SK-N-SH (cell line): ENCODE results near the gene MEF2A. TPM values are rescaled to one million over a fixed set of nuclear protein-coding genes. Genes with fewer than 3 reads are reported as not detected.

Experiments used
- CTCF ChIA-PET: fragments of 300-600, 350-600 bp; formaldehyde crosslinking; extraction: SDS; loops from one replicate; lab custom pipeline; 2021; lab: Yijun Ruan, JAX
- POLR2A ChIA-PET: fragments of 350-600 bp; sonication (Branson Sonifier 250); formaldehyde crosslinking; extraction: SDS; loops from one replicate; lab custom pipeline; 2020; ENCODE audit warnings: antibody characterized with exemption, inconsistent platforms; lab: Yijun Ruan, JAX
- DNase-seq: peaks from one replicate; pipeline ENCODE4 v3.0.0; 2012
- H2AFZ ChIP-seq: fragments of 200-600 bp; sonication (generic); 2 replicates; pipeline ENCODE4 v1.8.1; 2016; ENCODE audit warnings: antibody characterized with exemption, mild to moderate bottlenecking, low read depth
- H3F3A ChIP-seq: fragments of 200-600 bp; sonication (generic); replicated peaks from 2 replicates; pipeline ENCODE3; 2016; ENCODE audit warnings: antibody characterized with exemption, mild to moderate bottlenecking; ENCODE audit not compliant: insufficient read depth
- H3K27ac ChIP-seq, 2 experiments: fragments of 200-500 bp in 1 of 2; fragments of 200-600 bp in 1 of 2; sonication (Bioruptor generic) in 1 of 2; sonication (generic), shearing (Covaris generic) in 1 of 2; 2 replicates each; pipeline versions ENCODE4 v1.5.1 to v1.6.1; 2014 to 2016; ENCODE audit warnings: low read depth in 2 of 2, inconsistent platforms in 1 of 2, low read length in 1 of 2, mild to moderate bottlenecking in 1 of 2, mixed read lengths in 1 of 2
- H3K27me3 ChIP-seq: fragments of 200-600 bp; sonication (generic), shearing (Covaris generic); 2 replicates; pipeline ENCODE4 v1.6.1; 2016; ENCODE audit warnings: mixed run types; ENCODE audit not compliant: insufficient read depth
- H3K36me3 ChIP-seq, 2 experiments: fragments of 200-500 bp in 1 of 2; fragments of 200-600 bp in 1 of 2; sonication (Bioruptor generic) in 1 of 2; sonication (generic) in 1 of 2; replicated peaks in 1 of 2; 2 replicates each; pipeline versions ENCODE3 to v1.5.1; 2014 to 2016; ENCODE audit warnings: low read length in 1 of 2, mild to moderate bottlenecking in 1 of 2; ENCODE audit not compliant: insufficient read depth in 2 of 2, control insufficient read depth in 1 of 2
- H3K4me1 ChIP-seq, 2 experiments: fragments of 200-500 bp in 1 of 2; fragments of 200-600 bp in 1 of 2; sonication (Bioruptor generic) in 1 of 2; sonication (generic), shearing (Covaris generic) in 1 of 2; 2 replicates each; pipeline versions ENCODE4 v1.5.1 to v1.6.1; 2014 to 2016; ENCODE audit warnings: low read depth in 1 of 2, low read length in 1 of 2, mixed run types in 1 of 2; ENCODE audit not compliant: insufficient read depth in 2 of 2, control insufficient read depth in 1 of 2
- H3K4me2 ChIP-seq: fragments of 200-600 bp; sonication (generic), shearing (Covaris generic); 2 replicates; pipeline ENCODE4 v1.6.1; 2017; ENCODE audit warnings: mixed run types
- H3K4me3 ChIP-seq, 2 experiments: fragments of 200-500 bp in 1 of 2; fragments of 200-600 bp in 1 of 2; sonication (Bioruptor generic) in 1 of 2; sonication (generic), shearing (Covaris generic) in 1 of 2; 2 replicates each; pipeline versions ENCODE4 v1.5.1 to v1.8.1; 2014 to 2016; ENCODE audit warnings: low read depth in 2 of 2, inconsistent platforms in 1 of 2, low read length in 1 of 2, mild to moderate bottlenecking in 1 of 2, mixed read lengths in 1 of 2, moderate library complexity in 1 of 2
- H3K79me2 ChIP-seq: fragments of 200-600 bp; sonication (generic); 2 replicates; pipeline ENCODE4 v1.8.1; 2017; ENCODE audit warnings: mild to moderate bottlenecking; ENCODE audit not compliant: insufficient read depth
- H3K9ac ChIP-seq: fragments of 200-600 bp; sonication (generic); 2 replicates; pipeline ENCODE4 v1.6.1; 2017; ENCODE audit warnings: mixed run types
- H3K9me2 ChIP-seq: fragments of 200-600 bp; sonication (generic); 2 replicates; pipeline ENCODE4 v1.6.1; 2017; ENCODE audit warnings: mixed run types
- H3K9me3 ChIP-seq: fragments of 200-600 bp; sonication (generic); 2 replicates; pipeline ENCODE4 v1.6.1; 2017; ENCODE audit warnings: mixed run types, mild to moderate bottlenecking, moderate library complexity
- H4K20me1 ChIP-seq: fragments of 200-600 bp; sonication (generic); 2 replicates; pipeline ENCODE4 v1.6.1; 2017; ENCODE audit warnings: mild to moderate bottlenecking, mixed run types; ENCODE audit not compliant: insufficient read depth
- GABPA ChIP-seq: IDR thresholded peaks from 2 replicates; pipeline ENCODE4 v1.4.0; 2012; ENCODE audit warnings: low read depth, mild to moderate bottlenecking
- GATA2 ChIP-seq: sonication (generic); formaldehyde crosslinking; IDR thresholded peaks from 2 replicates; pipeline ENCODE4 v1.5.0; 2020; ENCODE audit warnings: mild to moderate bottlenecking, missing genetic modification reagents
- PBX3 ChIP-seq: IDR thresholded peaks from 2 replicates; pipeline ENCODE4; 2012
- REST ChIP-seq: IDR thresholded peaks from 2 replicates; pipeline ENCODE4 v1.6.1; 2012; ENCODE audit warnings: mild to moderate bottlenecking, low read depth, low read length, moderate library complexity
- RXRA ChIP-seq: IDR thresholded peaks from 2 replicates; pipeline ENCODE4 v1.4.0; 2012; ENCODE audit warnings: low read depth, mild to moderate bottlenecking, borderline replicate concordance
- SMC3 ChIP-seq: IDR thresholded peaks from 2 replicates; pipeline ENCODE4 v1.6.1; 2012; ENCODE audit warnings: low read depth, low read length, improper control_type of control experiment
- TCF12 ChIP-seq: IDR thresholded peaks from 2 replicates; pipeline ENCODE4 v1.4.0; 2012
- TEAD4 ChIP-seq: IDR thresholded peaks from 2 replicates; pipeline ENCODE4 v1.4.0; 2012; ENCODE audit warnings: mild to moderate bottlenecking, borderline replicate concordance; ENCODE audit not compliant: insufficient read depth
- USF1 ChIP-seq: IDR thresholded peaks from 2 replicates; pipeline ENCODE4 v1.4.0; 2012; ENCODE audit warnings: low read depth, borderline replicate concordance
- USF2 ChIP-seq: fragments of 150-350 bp; IDR thresholded peaks from 2 replicates; pipeline ENCODE4 v1.6.1; 2017; ENCODE audit warnings: antibody characterized with exemption, low read length, low read depth, borderline replicate concordance
- WGBS: methylation state at CpG from one replicate; pipeline ENCODE4 v1.1.6; 2017; ENCODE audit warnings: low lambda C conversion rate; 5-methylcytosine and 5-hydroxymethylcytosine counted together
- polyA plus RNA-seq, 3 experiments: library from polyadenylated mRNA; depleted of rRNA; stranded (reverse); fragments of >200 nt; gene quantifications; 2 replicates each; pipeline ENCODE4 v1.2.3, GENCODE V29; 2012

Gene MEF2A
- polyA plus RNA-seq, 1 of the 3 experiments (the other 2 are of a cell fraction), result 20.9 TPM

- TF ChIP-seq REST (no peak), PBX3 (no peak), USF2 (no peak), RXRA (no peak), TEAD4 (no peak)
Measured at GRCh38 chr15:99651023-99651807, 85.4 kb downstream of the MEF2A start (continued).

- ChIA-PET CTCF (interaction anchor here (0.8 kb wide), 1 partner anchor 384 kb away, joined by 3 read pairs; no protein-coding TSS in a partner anchor), POLR2A (no interaction called here)
- H3K9me2 ChIP-seq, result no peaks in the 10 kb centered on the region
- no peaks in the 10 kb centered on the region for H3F3A ChIP-seq
- no peak overlapping the region for H3K4me3 ChIP-seq
- H3K4me2 ChIP-seq, result no peak overlapping the region
- H3K27ac ChIP-seq, result no peak overlapping the region
- no peaks in the 10 kb centered on the region for H3K9me3 ChIP-seq
- H3K4me1 ChIP-seq, result no peaks in the 10 kb centered on the region
- no peak for DNase-seq
- no peak overlapping the region for H3K9ac ChIP-seq
- no peaks in the 10 kb centered on the region; the same call in 1 of the 2 replicates for H3K79me2 ChIP-seq
- H4K20me1 ChIP-seq, result no peaks in the 10 kb centered on the region
- peaks cover 14 to 25% of the 10 kb centered on the region in 2 experiments for H3K36me3 ChIP-seq
- H3K27me3 ChIP-seq, result no peaks in the 10 kb centered on the region
- no peak overlapping the region for H2AFZ ChIP-seq
- TF ChIP-seq TCF12, result no peak
- no peak for TF ChIP-seq GATA2 (CRISPR knock-in tag)
- no peak for TF ChIP-seq USF1
- TF ChIP-seq TEAD4, result no peak
- no peak for TF ChIP-seq GABPA
- TF ChIP-seq SMC3, result no peak
- WGBS, result 97% methylated on average over 1 of the region's 1 CpG
Measured at GRCh38 chr15:99656205-99656604, 90.4 kb downstream of the MEF2A start.
